NCI-H1930 (cell line): Measurements from ENCODE around the gene CFAP54.
A peak's percentile ranks its signal among the peaks of the same experiment; 100 is the strongest.
"Not testable (repeated sequence)": the region's sequence is repeated elsewhere in the genome, so short reads cannot be mapped to it uniquely, and the experiment has no call there.

Experiments
- DNase-seq, 2 experiments: peaks; one replicate each; lab custom pipeline; 2025; lab: John Stamatoyannopoulos, UW

CFAP54 gene

DNA sequence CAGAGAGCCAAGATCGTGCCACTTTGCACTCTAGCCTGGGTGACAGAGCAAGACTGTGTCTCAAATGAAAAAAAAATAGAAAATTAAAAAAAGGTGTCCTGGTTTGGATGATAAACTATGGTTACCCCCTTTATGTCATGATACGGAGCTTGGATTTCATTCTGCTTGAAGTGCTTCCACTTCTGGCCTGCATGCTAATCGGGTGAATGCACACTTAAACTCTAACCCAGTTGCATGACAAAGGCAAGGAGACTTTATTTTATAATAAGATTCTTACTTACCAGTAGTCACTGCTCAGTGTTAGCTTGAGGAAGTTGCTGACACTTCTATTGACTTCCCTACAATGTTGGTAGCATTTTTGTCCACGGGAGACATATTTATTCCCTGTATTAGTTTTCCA is 24.3 kb downstream of the CFAP54 start:
- no peak for DNase-seq

DNA sequence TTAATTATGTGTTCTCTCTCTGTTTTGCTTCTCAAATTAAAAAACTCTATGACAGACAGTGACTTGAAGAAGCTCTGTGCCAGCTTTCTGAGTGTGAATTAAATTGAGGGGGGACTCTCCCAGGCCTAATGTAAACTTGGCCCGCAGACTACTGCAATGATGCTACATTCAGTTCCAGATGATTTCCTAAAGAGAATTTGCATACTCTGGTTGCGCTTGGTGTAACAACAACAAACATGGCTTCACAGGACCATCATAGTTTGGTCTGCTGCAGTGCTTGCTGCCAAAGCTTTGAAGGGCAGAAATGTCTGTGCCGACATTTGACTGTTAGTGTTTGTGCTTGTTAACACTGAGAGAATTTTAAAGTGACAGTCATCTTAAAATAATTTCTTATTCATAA is 25.0 kb downstream of the CFAP54 start:
- DNase-seq: no peak

DNA sequence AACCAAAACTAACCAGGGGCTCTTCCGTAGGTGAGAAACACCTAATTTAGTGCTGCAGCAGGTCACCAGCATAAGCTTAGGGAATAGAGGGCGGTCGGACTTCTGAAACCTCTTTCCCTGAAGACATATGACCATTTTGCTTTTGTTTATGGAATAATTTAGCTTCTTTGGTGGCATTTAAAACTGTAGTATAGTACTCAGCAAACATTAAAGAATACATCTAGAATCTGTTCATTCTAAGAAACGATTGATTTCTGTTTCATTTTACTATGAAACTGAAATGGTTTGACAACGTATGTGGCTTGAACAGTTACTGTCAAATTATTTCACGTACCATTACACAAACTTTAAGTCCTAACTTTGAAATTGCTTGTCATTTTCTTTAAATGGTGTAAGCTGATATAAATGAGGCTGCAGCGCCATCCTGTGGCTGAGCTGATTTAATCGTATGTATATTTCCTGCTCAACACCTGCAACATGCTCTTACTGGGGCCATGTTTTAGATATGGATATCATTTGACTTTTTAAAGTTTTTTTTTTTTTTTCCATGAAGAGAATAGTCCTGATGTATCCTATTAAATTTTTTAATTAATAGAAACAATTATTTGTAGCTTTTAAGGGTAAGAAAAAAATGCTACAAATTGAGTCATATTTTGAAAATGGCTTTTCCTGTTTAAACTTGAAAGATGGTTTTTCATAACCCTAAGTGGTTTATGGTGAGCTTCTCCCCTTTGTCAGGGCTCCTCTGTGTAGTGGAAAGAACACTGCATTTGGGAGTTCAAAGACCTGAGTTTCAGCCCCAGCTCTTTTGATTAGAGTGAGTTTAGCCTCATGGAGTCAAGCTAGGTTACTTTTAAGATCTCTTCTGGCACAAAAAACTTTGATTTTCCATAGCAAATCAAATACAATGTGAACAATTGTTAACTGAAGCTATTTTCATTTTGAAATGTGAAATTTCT is 27.4 kb downstream of the CFAP54 start:
- peak in 1 of 2 experiments; percentile 25 for DNase-seq

DNA sequence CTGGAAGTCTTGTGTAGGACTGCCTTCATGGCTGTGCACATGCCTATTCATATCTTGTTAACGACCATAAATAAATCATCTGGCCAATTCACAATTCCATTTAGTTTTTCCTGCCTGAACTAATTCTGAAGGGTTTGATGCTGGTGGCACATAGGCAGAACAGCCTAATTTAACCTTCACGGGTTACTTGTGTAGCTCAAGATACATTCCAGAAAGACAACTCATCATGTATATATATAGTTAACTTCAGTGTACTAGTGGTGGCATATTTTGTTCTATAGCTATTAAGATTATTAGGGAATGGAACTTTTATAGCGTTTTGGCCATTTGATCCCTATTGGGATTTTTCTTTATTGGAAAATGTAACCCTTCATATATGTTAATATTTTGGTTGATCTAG is 31.4 kb downstream of the CFAP54 start:
- no peak for DNase-seq

DNA sequence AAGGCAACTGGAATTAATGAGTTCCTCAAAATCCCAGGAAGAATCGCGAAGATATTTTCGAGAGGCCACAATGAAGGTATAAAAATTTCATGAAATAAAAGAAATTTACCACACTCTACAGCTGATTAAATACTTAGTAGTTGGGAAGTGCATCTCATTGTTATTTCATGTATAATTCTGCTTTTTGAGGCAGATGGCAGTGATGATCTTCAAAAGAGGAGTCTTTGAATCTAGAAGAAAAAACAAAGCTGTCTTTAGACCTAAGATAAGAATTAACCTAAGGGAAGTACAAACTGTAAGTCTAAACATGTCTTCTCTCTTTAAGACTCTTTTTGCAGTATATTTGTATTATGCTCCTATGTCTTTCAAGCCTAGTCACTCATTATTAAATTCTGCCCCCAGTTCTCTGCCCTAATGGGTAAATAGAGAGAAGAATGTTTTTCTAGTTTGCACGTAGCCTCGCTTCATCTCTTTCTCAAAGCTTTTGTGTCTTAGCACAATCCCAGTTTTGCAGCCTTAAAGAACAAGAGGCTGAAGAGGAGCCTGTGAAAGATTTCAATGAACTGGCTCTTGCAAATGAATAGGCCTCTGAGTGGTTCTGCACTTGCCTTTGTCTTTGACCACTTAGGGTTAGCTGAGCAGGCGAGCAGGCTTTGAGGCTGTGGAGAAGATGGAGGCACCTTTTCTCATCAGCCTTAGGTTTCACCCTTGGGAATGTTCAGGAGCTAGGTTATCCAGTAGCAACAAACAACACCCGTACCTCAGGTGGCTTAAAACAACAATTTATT is 32.7 kb downstream of the CFAP54 start:
- no peak for DNase-seq

DNA sequence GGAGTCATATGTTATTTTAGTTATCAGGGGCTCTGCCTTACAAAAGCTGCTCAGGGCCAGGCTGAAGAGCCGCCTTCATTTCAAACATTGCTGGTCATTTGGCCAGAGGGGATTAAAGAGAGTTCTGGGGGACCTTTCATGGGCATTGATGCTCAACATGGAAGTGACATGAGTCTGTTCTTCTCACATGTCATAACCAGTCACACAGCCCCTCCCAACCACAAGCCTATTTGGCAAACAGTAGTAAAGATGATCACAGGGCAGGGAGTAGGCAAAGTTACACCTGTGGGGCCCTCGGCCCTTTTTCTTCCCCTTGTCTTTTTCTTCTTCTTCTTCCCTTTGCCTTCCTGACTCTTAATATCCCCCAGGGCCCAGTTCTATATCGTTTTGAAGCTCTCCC is 33.3 kb downstream of the CFAP54 start:
- DNase-seq: no peak

DNA sequence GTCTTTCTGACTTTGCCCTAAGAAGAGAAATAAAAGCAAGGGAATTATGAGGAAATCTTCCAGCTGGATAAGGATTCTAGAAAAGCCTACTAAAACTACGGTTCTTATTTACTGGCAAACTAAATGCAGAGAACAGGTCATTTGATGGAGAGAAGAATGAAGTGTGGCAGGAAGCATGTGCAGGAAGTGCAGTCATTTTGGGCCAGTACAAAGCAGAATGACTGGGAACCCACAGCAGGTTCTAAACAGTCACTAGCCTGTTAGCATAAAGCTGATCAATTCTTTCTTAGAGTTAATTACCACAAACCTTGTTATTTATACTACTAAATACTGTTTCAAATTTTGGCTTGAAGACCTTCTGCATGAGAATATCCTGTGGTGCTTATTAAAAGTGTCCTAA is 36.7 kb downstream of the CFAP54 start:
- DNase-seq: no peak

DNA sequence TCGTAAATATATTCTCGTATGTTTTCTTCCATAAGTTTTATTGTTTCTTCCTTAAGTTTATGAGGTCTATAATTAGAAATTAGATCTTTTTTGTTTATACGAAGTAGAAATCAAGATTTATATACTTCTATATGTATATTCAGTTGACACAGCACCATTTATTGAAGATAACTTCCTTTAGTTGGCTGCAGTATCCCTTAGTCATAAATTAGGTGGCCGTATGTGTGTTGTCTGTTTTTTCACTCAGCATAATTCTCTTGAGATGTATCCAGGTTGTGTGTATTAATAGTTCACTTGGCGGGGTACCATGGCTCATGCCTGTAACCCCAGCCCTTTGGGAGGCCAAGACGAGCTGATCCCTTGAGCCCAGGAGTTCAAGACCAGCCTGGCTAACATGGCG is 40.5 kb downstream of the CFAP54 start:
- DNase-seq: no peak

DNA sequence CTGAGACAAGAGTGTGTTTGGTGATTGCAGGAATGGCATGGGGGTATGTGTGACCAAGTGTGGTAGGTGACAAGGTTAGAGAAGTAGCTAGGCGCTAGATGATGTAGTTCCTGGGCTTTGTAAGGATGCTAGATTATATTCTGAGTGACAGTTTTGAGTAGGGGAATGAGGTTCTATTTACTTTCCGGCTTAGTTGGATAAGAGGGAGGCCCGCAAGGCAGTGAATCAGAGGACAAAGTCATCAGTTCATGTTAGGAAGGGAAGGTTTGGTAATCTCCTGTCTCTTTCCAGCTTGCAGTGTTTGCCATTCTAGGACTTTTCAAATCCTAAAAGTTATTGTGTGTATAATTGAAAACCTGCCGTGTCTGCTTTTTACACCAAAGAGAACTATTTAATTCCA is 45.0 kb downstream of the CFAP54 start:
- no peak for DNase-seq

DNA sequence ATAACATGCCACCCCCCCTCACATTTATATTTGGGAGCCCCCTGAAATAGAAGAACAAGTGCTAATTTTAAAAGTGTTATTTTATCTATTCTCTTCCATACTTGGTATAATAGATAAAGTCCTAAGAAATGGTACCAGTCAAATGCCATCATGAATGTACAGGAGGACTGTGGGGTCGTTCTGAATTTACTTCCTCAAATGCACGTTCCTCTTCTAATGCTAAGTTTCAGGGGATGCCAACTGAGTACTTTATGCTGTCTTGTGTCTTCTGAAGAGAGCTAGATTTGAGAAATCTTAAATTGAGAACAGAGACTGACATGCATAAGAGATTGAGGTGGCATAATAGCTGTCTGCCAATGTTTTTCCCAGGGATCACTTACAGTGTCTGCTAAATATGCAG is 59.0 kb downstream of the CFAP54 start:
- no peak for DNase-seq

DNA sequence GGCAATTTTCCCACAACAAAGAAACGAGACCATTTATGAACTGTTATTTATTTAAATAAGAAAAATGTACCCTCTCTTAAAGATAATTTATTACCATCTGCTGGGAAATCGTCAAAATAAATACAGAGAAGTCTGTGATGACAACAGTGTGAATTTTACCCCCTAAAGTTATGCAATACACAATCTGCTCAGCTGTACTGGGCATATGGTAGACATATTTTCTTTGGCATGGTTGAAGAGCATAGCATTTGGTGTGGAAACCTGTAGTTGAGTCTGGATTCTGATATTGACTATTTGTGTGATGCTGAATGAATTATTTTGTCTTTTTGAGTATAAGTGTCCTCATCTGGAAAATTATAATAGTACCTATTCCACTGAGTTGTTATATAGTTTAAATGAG is 60.0 kb downstream of the CFAP54 start:
- DNase-seq: no peak

DNA sequence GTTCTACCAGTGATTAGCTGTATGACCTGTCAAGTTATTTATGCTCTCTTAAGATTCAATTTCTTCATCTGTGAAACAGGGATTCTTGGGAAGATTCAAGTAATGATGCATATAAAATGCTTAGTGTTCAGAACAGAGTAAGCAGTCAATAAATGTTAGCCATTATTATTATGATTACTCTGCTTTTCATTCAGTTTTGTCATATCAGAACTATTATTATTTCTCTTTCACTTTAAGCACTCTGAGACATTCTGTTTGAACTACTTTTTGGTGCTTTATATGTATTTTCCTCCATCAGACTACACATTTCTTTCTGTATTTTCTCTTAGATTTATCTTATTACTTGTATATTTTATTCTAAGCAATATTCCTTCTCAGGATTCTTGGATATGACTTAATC is 81.2 kb downstream of the CFAP54 start:
- DNase-seq: no peak

DNA sequence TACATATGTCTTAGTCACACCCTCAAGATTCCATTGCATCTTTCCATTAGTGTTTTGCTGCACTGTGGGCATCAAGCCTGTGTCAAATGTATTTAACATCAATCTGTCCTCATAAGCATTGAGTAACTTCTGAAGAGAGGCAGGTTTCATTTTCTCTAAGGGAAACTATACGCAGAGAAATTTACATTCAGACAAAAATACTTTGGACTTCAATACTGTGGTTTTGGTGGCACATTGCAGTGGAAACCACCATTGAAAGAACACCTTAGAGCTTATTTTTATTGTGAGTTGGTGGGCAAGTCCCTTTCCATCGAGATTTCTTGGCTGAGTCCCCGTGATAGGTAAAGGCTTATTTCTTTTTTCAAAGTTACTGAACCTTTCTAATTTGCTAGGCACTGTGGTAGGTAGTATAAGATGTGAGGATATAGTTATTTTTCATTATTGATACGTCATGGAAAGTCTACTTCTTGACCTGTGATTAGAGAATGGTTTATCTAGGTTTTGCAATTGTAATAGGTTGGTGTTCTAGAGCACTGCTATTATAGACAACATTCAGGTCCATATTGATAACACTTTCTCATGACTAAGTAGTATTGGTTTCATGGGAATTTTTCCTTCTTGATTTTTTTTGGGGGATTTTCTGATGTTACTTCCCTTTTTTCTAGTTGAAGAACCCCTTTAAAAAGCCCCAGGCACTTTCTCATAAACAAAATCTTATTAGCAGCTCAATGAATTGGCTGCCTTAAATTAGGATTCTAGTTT is 81.9 kb downstream of the CFAP54 start:
- no peak for DNase-seq

DNA sequence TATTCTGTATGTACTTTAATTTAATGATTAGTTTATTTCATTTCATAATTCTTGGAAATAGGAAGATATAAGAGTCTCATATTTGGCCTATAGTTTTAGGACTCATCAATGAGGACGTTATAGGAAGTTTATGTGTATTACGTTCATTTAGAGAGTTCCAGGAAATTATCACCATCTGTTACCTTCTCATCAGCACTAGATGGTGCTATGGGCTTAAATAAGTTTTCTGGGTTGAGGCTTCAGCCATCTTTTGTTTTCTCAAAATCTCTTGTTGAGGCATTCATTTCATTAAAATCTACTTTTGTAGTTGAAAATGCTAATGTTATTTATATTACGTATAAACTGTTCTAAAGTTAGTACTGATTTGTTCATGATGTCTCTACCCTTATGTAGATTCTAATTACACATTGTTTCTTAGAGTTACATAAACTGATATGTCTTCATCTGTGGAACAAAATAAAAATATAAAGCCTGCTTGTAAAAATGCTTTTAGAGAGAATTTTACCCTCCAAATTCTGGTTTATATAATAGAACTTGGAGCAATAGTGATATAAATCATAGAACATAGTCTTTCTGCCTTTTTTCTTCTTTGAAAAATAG is 89.2 kb downstream of the CFAP54 start:
- peak; percentile 9 to 32 for DNase-seq

DNA sequence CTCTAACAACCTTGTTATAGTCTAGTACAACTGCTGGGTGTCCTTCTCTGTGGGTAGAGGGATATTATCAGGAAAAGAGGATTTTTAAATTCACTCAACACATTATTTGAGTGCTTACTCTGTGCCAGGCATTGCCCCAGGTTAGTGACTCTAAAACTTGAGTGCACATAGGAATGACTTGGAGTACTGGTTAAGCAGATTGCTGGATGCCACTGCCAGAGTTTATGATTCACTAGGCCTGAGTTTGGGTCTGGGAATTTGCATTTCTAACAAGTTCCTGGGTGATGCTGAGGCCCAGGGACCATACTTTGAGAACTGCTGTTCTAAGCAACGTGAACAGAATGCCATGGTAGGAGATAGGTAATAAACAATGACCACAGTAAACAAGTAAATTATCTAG is 96.6 kb downstream of the CFAP54 start:
- no peak for DNase-seq

DNA sequence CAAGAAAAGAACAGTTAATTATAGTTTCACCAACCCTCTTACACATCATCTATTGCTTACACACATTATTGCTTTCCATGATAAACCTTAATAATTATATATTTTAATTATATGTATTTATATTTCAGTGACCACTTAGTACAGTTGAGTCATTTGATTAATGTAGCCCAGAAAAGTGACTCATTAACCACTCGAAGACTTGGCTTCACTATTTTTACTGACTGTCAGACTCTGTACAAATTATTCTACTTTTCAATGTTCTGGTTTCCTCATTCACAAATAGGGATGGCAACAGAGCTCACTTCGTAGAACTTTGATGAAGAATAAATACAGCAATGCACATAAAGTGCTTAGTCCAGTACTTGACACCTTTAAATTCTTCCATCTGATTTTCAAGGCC is 98.3 kb downstream of the CFAP54 start:
- no peak for DNase-seq

DNA sequence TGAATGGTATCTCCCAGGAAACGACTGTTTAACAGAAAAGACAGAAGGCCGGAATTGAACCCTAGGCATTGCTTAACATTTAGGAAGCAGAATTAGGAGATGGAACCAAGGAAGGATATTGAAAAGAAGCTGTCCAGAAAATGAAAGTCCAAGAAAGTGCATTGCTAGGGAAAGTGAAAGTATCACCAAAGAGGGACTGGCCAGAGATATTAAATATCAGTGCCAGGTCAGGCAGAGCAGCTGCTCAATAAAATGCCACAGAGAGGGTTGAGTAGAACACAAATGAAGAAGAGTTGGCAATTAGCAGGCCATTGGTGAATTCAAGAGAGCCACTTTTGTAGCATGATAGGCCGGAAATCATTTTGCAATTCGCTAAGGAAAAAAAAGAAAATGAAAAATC is 101.6 kb downstream of the CFAP54 start:
- DNase-seq: no peak

DNA sequence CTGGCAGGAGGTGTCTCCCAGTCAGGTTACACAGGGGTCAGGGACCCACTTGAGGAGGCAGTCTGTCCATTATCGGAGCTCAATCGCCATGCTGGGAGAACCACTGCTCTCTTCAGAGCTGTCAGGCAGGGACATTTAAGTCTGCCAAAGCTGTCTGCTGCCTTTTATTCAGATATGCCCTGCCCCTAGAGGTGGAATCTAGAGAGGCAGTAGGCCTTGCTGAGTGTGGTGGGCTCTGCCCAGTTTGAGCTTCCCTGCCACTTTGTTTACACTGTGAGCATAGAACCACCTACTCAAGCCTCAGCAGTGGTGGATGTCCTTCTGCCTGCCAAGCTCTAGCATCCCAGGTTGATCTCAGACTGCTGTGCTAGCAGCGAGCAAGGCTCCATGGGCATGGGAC is 115.0 kb downstream of the CFAP54 start:
- not testable (repeated sequence) for DNase-seq

DNA sequence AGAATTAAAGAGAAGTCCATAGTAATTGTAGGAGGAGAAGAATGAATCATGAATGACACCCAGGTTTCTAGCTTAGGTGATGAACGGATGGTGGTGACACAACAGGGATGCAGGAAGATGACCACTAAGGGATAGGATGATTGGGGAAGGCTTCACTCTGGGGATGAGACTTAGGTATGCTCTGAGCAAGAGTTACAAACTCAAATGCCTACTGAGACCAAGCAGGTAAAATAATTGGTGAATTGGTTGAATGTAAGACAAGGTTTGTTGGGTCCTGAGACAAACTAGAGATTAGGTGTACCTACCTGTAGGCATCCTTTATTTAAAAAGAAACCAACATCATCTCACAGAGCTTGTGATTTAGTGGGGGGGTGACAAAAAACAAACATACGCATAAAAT is 116.3 kb downstream of the CFAP54 start:
- no peak for DNase-seq

DNA sequence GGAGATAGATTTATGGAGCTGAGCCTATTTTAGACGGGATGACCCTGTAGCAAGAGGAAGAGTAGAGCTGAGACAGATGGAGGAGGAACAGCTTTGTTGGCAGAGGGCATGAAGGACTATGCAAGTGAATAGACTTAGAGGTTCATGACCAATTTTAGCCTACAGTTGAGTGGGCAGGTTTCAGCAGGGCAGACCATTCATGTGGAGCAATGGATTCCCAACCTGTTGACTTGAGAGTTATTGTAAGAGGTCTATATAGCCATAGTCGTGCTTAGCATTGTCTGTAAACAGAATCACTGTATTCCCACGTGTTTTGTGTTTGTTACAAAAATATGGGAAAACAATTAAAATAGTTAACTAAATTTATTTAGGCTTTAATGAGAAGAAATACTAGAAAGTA is 116.8 kb downstream of the CFAP54 start:
- no peak for DNase-seq

DNA sequence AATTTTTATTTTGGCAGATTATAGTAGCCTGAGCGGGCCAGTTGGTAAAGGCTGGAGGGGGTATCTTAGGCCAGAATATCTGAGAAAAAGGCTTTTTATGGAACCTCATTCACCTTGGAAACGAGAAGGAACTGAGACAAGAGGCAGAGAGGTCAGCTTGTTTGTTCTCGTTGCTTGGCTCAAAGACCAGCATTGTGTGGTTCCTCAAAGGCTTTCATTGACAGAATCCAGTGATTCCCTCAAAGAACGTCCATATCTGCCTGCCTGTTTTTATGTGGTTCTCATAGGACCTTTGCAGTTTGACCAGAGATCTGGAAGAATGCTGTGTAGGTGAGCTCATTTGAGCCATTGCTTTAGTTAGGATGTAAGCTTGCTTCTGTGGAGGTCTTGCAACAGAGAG is 117.3 kb downstream of the CFAP54 start:
- no peak for DNase-seq

DNA sequence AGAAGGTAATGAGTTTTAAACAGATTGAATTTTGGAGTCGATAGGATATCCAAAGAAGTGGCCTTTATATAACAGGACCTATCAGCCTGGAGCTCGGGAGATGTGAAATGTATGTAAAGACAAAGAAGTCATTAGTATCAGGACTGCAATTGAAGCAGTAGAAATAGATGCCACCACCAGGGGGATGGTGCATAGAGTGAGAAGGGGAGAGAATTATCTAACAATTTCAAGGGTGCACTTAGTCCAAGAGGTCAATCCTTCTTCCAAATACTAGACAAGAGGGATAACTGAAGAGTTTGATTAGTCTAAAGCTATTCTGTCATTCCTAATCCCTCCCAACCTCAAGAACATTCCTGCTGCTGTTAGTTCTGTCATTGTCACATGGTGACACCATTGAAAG is 127.8 kb downstream of the CFAP54 start:
- DNase-seq: no peak
